IPS-15b (cell line): ENCODE measurements around the gene MSI2.

Experiments used
- H3K27me3 ChIP-seq: one replicate; pipeline ENCODE4 v1.6.1; 2013; ENCODE audit warnings: low read length; ENCODE audit not compliant: control insufficient read depth, insufficient read depth
- H3K36me3 ChIP-seq: one replicate; pipeline ENCODE4 v1.6.1; 2013; ENCODE audit warnings: low read length; ENCODE audit not compliant: control insufficient read depth, insufficient read depth
- H3K4me1 ChIP-seq: one replicate; pipeline ENCODE4 v1.6.1; 2013; ENCODE audit warnings: mild to moderate bottlenecking, low read length; ENCODE audit not compliant: control insufficient read depth, insufficient read depth
- H3K4me3 ChIP-seq: one replicate; pipeline ENCODE4 v1.5.1; 2013; ENCODE audit warnings: low read depth, low read length
- H3K9ac ChIP-seq: one replicate; pipeline ENCODE4 v1.6.1; 2013; ENCODE audit warnings: low read depth, mild to moderate bottlenecking, low read length
- H3K9me3 ChIP-seq: one replicate; pipeline ENCODE4 v1.6.1; 2013; ENCODE audit warnings: mild to moderate bottlenecking, low read length; ENCODE audit not compliant: control insufficient read depth, insufficient read depth

Gene MSI2

DNA sequence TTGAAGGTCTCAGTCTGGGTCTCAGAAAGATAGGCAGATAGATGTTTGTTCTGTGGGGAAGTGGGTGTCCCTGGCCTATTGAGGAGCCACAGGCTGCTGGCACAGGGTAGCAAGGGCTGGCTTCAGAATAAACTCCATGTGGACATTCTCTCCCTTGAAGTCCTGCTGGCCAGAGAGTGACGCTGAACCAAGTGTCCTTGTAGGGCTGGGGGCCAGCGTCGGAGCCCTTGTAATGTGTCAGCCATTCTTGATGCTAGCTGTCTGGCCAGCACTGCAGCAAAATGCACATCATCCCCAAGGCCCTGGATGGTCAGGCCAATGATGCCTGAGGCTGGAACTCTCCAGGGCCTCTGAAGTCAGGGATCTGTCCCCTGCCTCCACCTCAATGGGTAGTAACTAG is 385.4 kb downstream of the MSI2 start:
- no peaks in the 10 kb centered on the region for H3K27me3 ChIP-seq
- H3K4me3 ChIP-seq: no peak overlapping the region
- H3K9me3 ChIP-seq: no peaks in the 10 kb centered on the region
- peaks cover 2% of the 10 kb centered on the region for H3K36me3 ChIP-seq
- no peaks in the 10 kb centered on the region for H3K4me1 ChIP-seq
- no peak overlapping the region for H3K9ac ChIP-seq

DNA sequence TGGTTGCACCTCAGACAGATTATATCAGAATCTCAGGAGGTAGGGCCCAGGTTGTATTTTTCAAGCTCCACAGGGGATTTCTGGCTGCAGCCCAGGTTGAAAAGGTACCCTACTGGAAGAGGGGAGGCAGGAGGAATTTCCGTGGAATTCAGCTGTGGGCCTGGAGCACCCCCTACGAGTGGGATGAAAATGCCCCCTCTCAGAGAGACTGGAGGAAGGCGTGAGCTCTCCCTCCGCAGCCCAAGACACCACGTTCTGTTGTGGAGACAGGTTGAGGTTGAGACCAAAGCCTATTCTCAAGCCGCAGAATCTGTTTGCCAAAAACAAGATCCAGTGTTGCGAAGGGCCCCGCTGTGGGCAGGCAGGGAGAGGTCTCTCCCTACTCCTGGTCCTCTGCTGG is 386.7 kb downstream of the MSI2 start:
- H3K4me3 ChIP-seq: no peak overlapping the region
- H3K9ac ChIP-seq: no peak overlapping the region
- no peaks in the 10 kb centered on the region for H3K4me1 ChIP-seq
- H3K36me3 ChIP-seq: peaks cover 2% of the 10 kb centered on the region
- H3K27me3 ChIP-seq: no peaks in the 10 kb centered on the region
- no peaks in the 10 kb centered on the region for H3K9me3 ChIP-seq

DNA sequence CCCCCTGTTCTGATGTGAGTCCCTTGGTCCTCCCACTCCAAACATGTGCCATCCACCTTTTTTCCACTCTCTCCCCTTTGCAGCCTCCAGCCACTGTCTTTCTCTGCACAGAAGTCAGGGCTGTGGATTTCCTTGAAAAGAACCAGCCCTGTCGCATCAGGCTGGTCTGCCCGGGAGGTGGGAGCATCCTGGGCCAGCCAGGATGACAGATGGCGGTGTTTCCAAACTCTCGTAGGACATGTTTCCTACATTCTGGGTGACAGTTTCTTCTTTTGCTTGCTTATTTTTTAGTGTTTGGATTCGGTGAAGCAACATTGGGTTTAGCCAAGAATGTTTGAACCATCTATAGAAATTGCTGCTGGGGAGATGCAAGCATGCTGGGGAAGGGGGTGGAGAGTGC is 388.0 kb downstream of the MSI2 start:
- H3K9ac ChIP-seq: no peak overlapping the region
- H3K36me3 ChIP-seq: peaks cover 2% of the 10 kb centered on the region
- H3K9me3 ChIP-seq: no peaks in the 10 kb centered on the region
- H3K4me1 ChIP-seq: peaks cover 3% of the 10 kb centered on the region
- no peak overlapping the region for H3K4me3 ChIP-seq
- H3K27me3 ChIP-seq: no peaks in the 10 kb centered on the region

- peaks cover 19% of the 10 kb centered on the region for H3K4me1 ChIP-seq
- H3K36me3 ChIP-seq: peaks cover 6% of the 10 kb centered on the region
- H3K9me3 ChIP-seq: no peaks in the 10 kb centered on the region
- no peak overlapping the region for H3K9ac ChIP-seq
- H3K27me3 ChIP-seq: no peaks in the 10 kb centered on the region
- H3K4me3 ChIP-seq: no peak overlapping the region
Measured at GRCh38 chr17:57645950-57646665, 389.8 kb downstream of the MSI2 start.

DNA sequence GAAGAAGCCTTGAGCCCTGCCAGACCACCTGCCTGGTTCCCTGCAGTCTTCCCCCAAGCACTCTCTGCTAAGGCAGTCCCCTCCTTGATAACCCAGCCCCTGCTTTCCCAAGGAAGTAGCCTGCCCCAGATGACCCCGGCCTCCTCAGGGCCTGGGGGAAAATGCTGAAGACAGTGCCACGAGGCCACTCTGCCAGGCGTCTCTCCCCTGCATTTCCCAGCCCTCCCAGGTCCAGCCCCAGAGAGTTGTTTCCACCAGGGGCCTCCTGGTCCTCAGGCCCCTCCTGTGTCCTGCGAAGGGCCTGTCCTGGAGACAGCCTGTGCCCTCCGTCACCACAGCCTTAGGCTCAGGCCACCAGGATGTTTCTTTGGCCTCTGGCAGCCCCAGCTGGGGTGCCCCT is 392.4 kb downstream of the MSI2 start:
- Histone ChIP-seq H3K9ac (no peak overlapping the region), H3K27me3 (no peaks in the 10 kb centered on the region), H3K9me3 (no peaks in the 10 kb centered on the region), H3K36me3 (peaks cover 5% of the 10 kb centered on the region), H3K4me1 (peaks cover 19% of the 10 kb centered on the region), H3K4me3 (no peak overlapping the region)

GRCh38 chr17:57649191-57649590 is 392.9 kb downstream of the MSI2 start:
- Histone ChIP-seq H3K36me3 (peaks cover 6% of the 10 kb centered on the region), H3K4me1 (peaks cover 19% of the 10 kb centered on the region), H3K4me3 (no peak overlapping the region), H3K27me3 (no peaks in the 10 kb centered on the region), H3K9me3 (no peaks in the 10 kb centered on the region), H3K9ac (no peak overlapping the region)

DNA sequence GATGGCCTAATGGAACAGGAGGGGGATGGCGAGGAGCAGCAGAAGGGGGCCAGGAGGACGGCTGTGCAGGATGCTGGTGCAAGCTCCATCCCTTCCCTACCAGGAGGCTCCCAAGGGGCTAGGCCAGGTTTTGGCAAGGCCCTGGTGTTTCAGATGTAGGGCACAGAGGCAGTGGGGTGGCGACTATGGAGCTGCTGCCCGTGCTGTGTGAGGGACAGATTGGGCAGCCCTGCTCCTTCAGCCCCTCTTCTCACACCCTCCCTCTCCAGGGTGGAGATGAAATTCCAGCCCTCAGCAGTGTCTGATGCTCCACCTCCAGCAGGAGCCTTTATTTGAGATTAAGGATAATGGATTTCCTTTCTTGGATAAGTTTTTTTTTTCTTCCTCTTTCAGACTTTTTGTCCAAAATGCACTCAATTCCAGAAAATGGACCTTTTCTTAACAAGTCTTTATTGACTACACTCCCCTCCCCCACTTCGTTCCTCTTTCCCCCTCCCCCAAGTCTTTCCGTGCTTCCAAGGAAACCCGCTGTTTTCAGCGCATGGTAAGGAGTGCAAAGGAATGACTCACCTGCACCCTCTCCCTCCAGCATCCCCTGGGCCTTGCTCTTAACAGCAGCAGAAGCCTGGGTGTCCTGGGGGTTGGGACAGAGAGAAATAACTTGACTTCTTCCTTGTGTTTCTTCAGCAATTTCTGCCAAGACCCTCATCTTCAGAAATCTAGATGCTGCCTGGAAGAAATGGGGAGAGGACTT is 393.6 kb downstream of the MSI2 start:
- H3K9ac ChIP-seq: no peak overlapping the region
- no peaks in the 10 kb centered on the region for H3K9me3 ChIP-seq
- no peaks in the 10 kb centered on the region for H3K27me3 ChIP-seq
- peaks cover 8% of the 10 kb centered on the region for H3K36me3 ChIP-seq
- no peak overlapping the region for H3K4me3 ChIP-seq
- peaks cover 19% of the 10 kb centered on the region for H3K4me1 ChIP-seq

- no peaks in the 10 kb centered on the region for H3K27me3 ChIP-seq
- no peak overlapping the region for H3K4me3 ChIP-seq
- peaks cover 19% of the 10 kb centered on the region for H3K4me1 ChIP-seq
- H3K36me3 ChIP-seq: peaks cover 8% of the 10 kb centered on the region
- H3K9me3 ChIP-seq: no peaks in the 10 kb centered on the region
- no peak overlapping the region for H3K9ac ChIP-seq
Measured at GRCh38 chr17:57650548-57650947, 394.2 kb downstream of the MSI2 start.

- peaks cover 8% of the 10 kb centered on the region for H3K36me3 ChIP-seq
- no peak overlapping the region for H3K9ac ChIP-seq
- H3K4me1 ChIP-seq: peaks cover 19% of the 10 kb centered on the region
- H3K9me3 ChIP-seq: no peaks in the 10 kb centered on the region
- no peak overlapping the region for H3K4me3 ChIP-seq
- H3K27me3 ChIP-seq: no peaks in the 10 kb centered on the region
Measured at GRCh38 chr17:57651451-57651850, 395.1 kb downstream of the MSI2 start.

GRCh38 chr17:57651996-57652395 is 395.7 kb downstream of the MSI2 start:
- H3K4me1 ChIP-seq: peaks cover 19% of the 10 kb centered on the region
- H3K4me3 ChIP-seq: no peak overlapping the region
- no peaks in the 10 kb centered on the region for H3K27me3 ChIP-seq
- no peaks in the 10 kb centered on the region for H3K9me3 ChIP-seq
- H3K9ac ChIP-seq: no peak overlapping the region
- H3K36me3 ChIP-seq: peaks cover 8% of the 10 kb centered on the region

GRCh38 chr17:57652811-57653210 is 396.5 kb downstream of the MSI2 start:
- peaks cover 8% of the 10 kb centered on the region for H3K36me3 ChIP-seq
- no peak overlapping the region for H3K9ac ChIP-seq
- H3K4me3 ChIP-seq: no peak overlapping the region
- H3K27me3 ChIP-seq: no peaks in the 10 kb centered on the region
- H3K4me1 ChIP-seq: peaks cover 19% of the 10 kb centered on the region
- no peaks in the 10 kb centered on the region for H3K9me3 ChIP-seq

GRCh38 chr17:57653279-57653678 is 397.0 kb downstream of the MSI2 start:
- no peak overlapping the region for H3K9ac ChIP-seq
- no peak overlapping the region for H3K4me3 ChIP-seq
- H3K27me3 ChIP-seq: no peaks in the 10 kb centered on the region
- H3K36me3 ChIP-seq: peaks cover 8% of the 10 kb centered on the region
- no peaks in the 10 kb centered on the region for H3K9me3 ChIP-seq
- H3K4me1 ChIP-seq: peaks cover 19% of the 10 kb centered on the region
